HL-60 (cell line): ENCODE measurements around the gene EEPD1.

Experiments
- DNase-seq, 2 experiments: peaks; one replicate each; pipeline ENCODE4 v3.0.0-alpha.2; 2010 to 2020; ENCODE audit warnings: low read depth in 1 of 2, low spot score in 1 of 2
- H3K27ac ChIP-seq: fragments of 250-450 bp; sonication (Bioruptor Pico); replicated peaks from 2 replicates; pipeline ENCODE4 v1.5.1; 2020; ENCODE audit warnings: mild to moderate bottlenecking, moderate library complexity
- H3K27me3 ChIP-seq: fragments of 250-450 bp; sonication (Bioruptor Pico); 2 replicates; pipeline ENCODE4 v1.5.1; 2021; ENCODE audit warnings: mild to moderate bottlenecking, moderate library complexity; ENCODE audit not compliant: insufficient read depth, poor library complexity, severe bottlenecking
- H3K4me3 ChIP-seq: replicated peaks from 2 replicates; pipeline ENCODE4 v1.5.1; 2011; ENCODE audit warnings: mild to moderate bottlenecking, control low read depth, low read length; ENCODE audit not compliant: insufficient read depth
- CTCF ChIP-seq: IDR thresholded peaks from one replicate; pipeline ENCODE4 v1.5.1; 2011; ENCODE audit warnings: low read length, control low read depth, inconsistent platforms; ENCODE audit not compliant: insufficient read depth
- GABPA ChIP-seq: IDR thresholded peaks from 2 replicates; pipeline ENCODE4 v1.6.1; 2012; ENCODE audit warnings: low read depth
- POLR2AphosphoS5 ChIP-seq: IDR thresholded peaks from 2 replicates; pipeline ENCODE4 v1.6.1; 2012; ENCODE audit warnings: low read depth
- REST ChIP-seq: IDR thresholded peaks from 2 replicates; pipeline ENCODE4 v1.6.1; 2012; ENCODE audit warnings: low read depth; ENCODE audit not compliant: insufficient replicate concordance
- SPI1 ChIP-seq: IDR thresholded peaks from 2 replicates; pipeline ENCODE4 v1.6.1; 2012; ENCODE audit warnings: low read depth, mild to moderate bottlenecking, borderline replicate concordance

EEPD1 gene

GRCh38 chr7:36299223-36299774 is 146.2 kb downstream of the EEPD1 start:
- Histone ChIP-seq H3K27ac (no peak overlapping the region), H3K27me3 (no peaks in the 10 kb centered on the region), H3K4me3 (no peak overlapping the region)
- TF ChIP-seq SPI1: no peak
- TF ChIP-seq POLR2AphosphoS5: no peak
- TF ChIP-seq CTCF: no peak
- TF ChIP-seq REST: no peak
- no peak for TF ChIP-seq GABPA
- no peak for DNase-seq

- no peak for DNase-seq
- Histone ChIP-seq H3K27ac (no peak overlapping the region), H3K4me3 (no peak overlapping the region), H3K27me3 (no peaks in the 10 kb centered on the region)
- no peak for TF ChIP-seq CTCF
- no peak for TF ChIP-seq GABPA
- no peak for TF ChIP-seq REST
- no peak for TF ChIP-seq SPI1
- TF ChIP-seq POLR2AphosphoS5: no peak
These were observed 146.8 kb downstream of the EEPD1 start for GRCh38 chr7:36299823-36300341.

GRCh38 chr7:36300696-36301350 is 147.8 kb downstream of the EEPD1 start:
- TF ChIP-seq REST: no peak
- TF ChIP-seq POLR2AphosphoS5: no peak
- no peak for TF ChIP-seq CTCF
- no peak for TF ChIP-seq GABPA
- no peak for TF ChIP-seq SPI1
- H3K4me3 ChIP-seq: no peak overlapping the region
- no peak overlapping the region for H3K27ac ChIP-seq
- no peaks in the 10 kb centered on the region for H3K27me3 ChIP-seq
- no peak for DNase-seq
